ENCODE results near the gene DNASE1L1. TPM values are rescaled to one million over a fixed set of nuclear protein-coding genes. Genes with fewer than 3 reads are reported as not detected.

DNASE1L1 gene
- polyA plus RNA-seq, 1 donor, result 26.2 TPM

- peak within 1 kb of the TSS; percentile 60 for H3K4me3 ChIP-seq (ENCODE audit: low read length)
- H3K9me3 ChIP-seq (ENCODE audit: control insufficient read depth, low read depth, low read length), result no peaks in the 10 kb centered on the region
- H3K27me3 ChIP-seq (ENCODE audit: control insufficient read depth, insufficient read depth, low read length), result no peaks in the 10 kb centered on the region
- H3K36me3 ChIP-seq (ENCODE audit: control insufficient read depth, insufficient read depth, low read length), result peaks cover 59% of the 10 kb centered on the region
- peaks cover 10% of the 10 kb centered on the region for H3K4me1 ChIP-seq (ENCODE audit: control insufficient read depth, insufficient read depth, low read length)
- WGBS (ENCODE audit: insufficient coverage, low lambda C conversion rate), result no CpG with 5 or more reads among the region's 93 CpGs
- no peak within 1 kb of the TSS for H3K27ac ChIP-seq (ENCODE audit: low read length)
- peak in 1 of 2 donors; percentile 67 for DNase-seq
Observed at GRCh38 chrX:154436983-154437752, 28.1 kb upstream of the DNASE1L1 start, which contains the start of gene GDI1. GDI1 (plus strand) TSS chrX:154437154; CDS start chrX:154437255, 101 bp downstream.

- Histone ChIP-seq H3K27ac (ENCODE audit: low read length) (no peak overlapping the region), H3K36me3 (ENCODE audit: control insufficient read depth, insufficient read depth, low read length) (peaks cover 58% of the 10 kb centered on the region), H3K4me1 (ENCODE audit: control insufficient read depth, insufficient read depth, low read length) (peaks cover 12% of the 10 kb centered on the region), H3K27me3 (ENCODE audit: control insufficient read depth, insufficient read depth, low read length) (no peaks in the 10 kb centered on the region), H3K9me3 (ENCODE audit: control insufficient read depth, low read depth, low read length) (no peaks in the 10 kb centered on the region), H3K4me3 (ENCODE audit: low read length) (peak overlapping the region; percentile 26)
- peak in 1 of 2 donors; percentile 43 for DNase-seq
- WGBS (ENCODE audit: insufficient coverage, low lambda C conversion rate), result no CpG with 5 or more reads among the region's 78 CpGs
Observed at GRCh38 chrX:154436374-154436982, 27.4 kb upstream of the DNASE1L1 start.

GRCh38 chrX:154435171-154435733, 26.2 kb upstream of the DNASE1L1 start:
- Histone ChIP-seq H3K27ac (ENCODE audit: low read length) (no peak overlapping the region), H3K4me3 (ENCODE audit: low read length) (no peak overlapping the region), H3K4me1 (ENCODE audit: control insufficient read depth, insufficient read depth, low read length) (peaks cover 17% of the 10 kb centered on the region), H3K36me3 (ENCODE audit: control insufficient read depth, insufficient read depth, low read length) (peaks cover 56% of the 10 kb centered on the region), H3K27me3 (ENCODE audit: control insufficient read depth, insufficient read depth, low read length) (no peaks in the 10 kb centered on the region), H3K9me3 (ENCODE audit: control insufficient read depth, low read depth, low read length) (no peaks in the 10 kb centered on the region)
- no peak for DNase-seq
- no CpG with 5 or more reads among the region's 19 CpGs for WGBS (ENCODE audit: insufficient coverage, low lambda C conversion rate)

- H3K36me3 ChIP-seq (ENCODE audit: control insufficient read depth, insufficient read depth, low read length), result peaks cover 50% of the 10 kb centered on the region
Observed at GRCh38 chrX:154434394-154435168, 25.5 kb upstream of the DNASE1L1 start.

GRCh38 chrX:154433605-154434004, 24.6 kb upstream of the DNASE1L1 start:
- no peaks in the 10 kb centered on the region for H3K27me3 ChIP-seq (ENCODE audit: control insufficient read depth, insufficient read depth, low read length)
- no CpG with 5 or more reads among the region's 7 CpGs for WGBS (ENCODE audit: insufficient coverage, low lambda C conversion rate)
- H3K4me3 ChIP-seq (ENCODE audit: low read length), result no peak overlapping the region
- peaks cover 44% of the 10 kb centered on the region for H3K36me3 ChIP-seq (ENCODE audit: control insufficient read depth, insufficient read depth, low read length)
- no peak for DNase-seq
- H3K9me3 ChIP-seq (ENCODE audit: control insufficient read depth, low read depth, low read length), result no peaks in the 10 kb centered on the region
- H3K27ac ChIP-seq (ENCODE audit: low read length), result no peak overlapping the region
- H3K4me1 ChIP-seq (ENCODE audit: control insufficient read depth, insufficient read depth, low read length), result peaks cover 17% of the 10 kb centered on the region

More at GRCh38 chrX:154434394-154435168, 25.5 kb upstream of the DNASE1L1 start:
- no peak overlapping the region for H3K4me3 ChIP-seq (ENCODE audit: low read length)
- no peaks in the 10 kb centered on the region for H3K9me3 ChIP-seq (ENCODE audit: control insufficient read depth, low read depth, low read length)
- H3K27me3 ChIP-seq (ENCODE audit: control insufficient read depth, insufficient read depth, low read length), result no peaks in the 10 kb centered on the region
- no peak for DNase-seq
- WGBS (ENCODE audit: insufficient coverage, low lambda C conversion rate), result no CpG with 5 or more reads among the region's 7 CpGs
- peaks cover 17% of the 10 kb centered on the region for H3K4me1 ChIP-seq (ENCODE audit: control insufficient read depth, insufficient read depth, low read length)
- H3K27ac ChIP-seq (ENCODE audit: low read length), result no peak overlapping the region

GRCh38 chrX:154432210-154432609, 23.2 kb upstream of the DNASE1L1 start:
- no peaks in the 10 kb centered on the region for H3K27me3 ChIP-seq (ENCODE audit: control insufficient read depth, insufficient read depth, low read length)
- peaks cover 44% of the 10 kb centered on the region for H3K36me3 ChIP-seq (ENCODE audit: control insufficient read depth, insufficient read depth, low read length)
- H3K9me3 ChIP-seq (ENCODE audit: control insufficient read depth, low read depth, low read length), result no peaks in the 10 kb centered on the region
- H3K4me3 ChIP-seq (ENCODE audit: low read length), result no peak overlapping the region
- DNase-seq, result no peak
- no CpG with 5 or more reads among the region's 8 CpGs for WGBS (ENCODE audit: insufficient coverage, low lambda C conversion rate)
- H3K4me1 ChIP-seq (ENCODE audit: control insufficient read depth, insufficient read depth, low read length), result peaks cover 11% of the 10 kb centered on the region
- no peak overlapping the region for H3K27ac ChIP-seq (ENCODE audit: low read length)

GRCh38 chrX:154431341-154431740, 22.3 kb upstream of the DNASE1L1 start:
- no peak overlapping the region for H3K27ac ChIP-seq (ENCODE audit: low read length)
- no peak for DNase-seq
- H3K27me3 ChIP-seq (ENCODE audit: control insufficient read depth, insufficient read depth, low read length), result no peaks in the 10 kb centered on the region
- peaks cover 44% of the 10 kb centered on the region for H3K36me3 ChIP-seq (ENCODE audit: control insufficient read depth, insufficient read depth, low read length)
- H3K4me1 ChIP-seq (ENCODE audit: control insufficient read depth, insufficient read depth, low read length), result peaks cover 9% of the 10 kb centered on the region
- WGBS (ENCODE audit: insufficient coverage, low lambda C conversion rate), result no CpG with 5 or more reads among the region's 5 CpGs
- H3K4me3 ChIP-seq (ENCODE audit: low read length), result no peak overlapping the region
- no peaks in the 10 kb centered on the region for H3K9me3 ChIP-seq (ENCODE audit: control insufficient read depth, low read depth, low read length)

GRCh38 chrX:154430916-154431315, 21.9 kb upstream of the DNASE1L1 start:
- peaks cover 42% of the 10 kb centered on the region for H3K36me3 ChIP-seq (ENCODE audit: control insufficient read depth, insufficient read depth, low read length)
- WGBS (ENCODE audit: insufficient coverage, low lambda C conversion rate), result no CpG with 5 or more reads among the region's 7 CpGs
- no peak overlapping the region for H3K27ac ChIP-seq (ENCODE audit: low read length)
- no peak for DNase-seq
- H3K4me1 ChIP-seq (ENCODE audit: control insufficient read depth, insufficient read depth, low read length), result peaks cover 8% of the 10 kb centered on the region
- no peaks in the 10 kb centered on the region for H3K9me3 ChIP-seq (ENCODE audit: control insufficient read depth, low read depth, low read length)
- no peak overlapping the region for H3K4me3 ChIP-seq (ENCODE audit: low read length)
- no peaks in the 10 kb centered on the region for H3K27me3 ChIP-seq (ENCODE audit: control insufficient read depth, insufficient read depth, low read length)

GRCh38 chrX:154430479-154430878, 21.4 kb upstream of the DNASE1L1 start:
- peaks cover 8% of the 10 kb centered on the region for H3K4me1 ChIP-seq (ENCODE audit: control insufficient read depth, insufficient read depth, low read length)
- H3K4me3 ChIP-seq (ENCODE audit: low read length), result no peak overlapping the region
- no CpG with 5 or more reads among the region's 6 CpGs for WGBS (ENCODE audit: insufficient coverage, low lambda C conversion rate)
- H3K27me3 ChIP-seq (ENCODE audit: control insufficient read depth, insufficient read depth, low read length), result no peaks in the 10 kb centered on the region
- H3K27ac ChIP-seq (ENCODE audit: low read length), result no peak overlapping the region
- H3K9me3 ChIP-seq (ENCODE audit: control insufficient read depth, low read depth, low read length), result no peaks in the 10 kb centered on the region
- peaks cover 39% of the 10 kb centered on the region for H3K36me3 ChIP-seq (ENCODE audit: control insufficient read depth, insufficient read depth, low read length)
- no peak for DNase-seq

GRCh38 chrX:154429711-154430110, 20.7 kb upstream of the DNASE1L1 start:
- no peak overlapping the region for H3K27ac ChIP-seq (ENCODE audit: low read length)

More at GRCh38 chrX:154429711-154430110, 20.7 kb upstream of the DNASE1L1 start:
- WGBS (ENCODE audit: insufficient coverage, low lambda C conversion rate), result no CpG with 5 or more reads among the region's 2 CpGs
- Histone ChIP-seq H3K27me3 (ENCODE audit: control insufficient read depth, insufficient read depth, low read length) (no peaks in the 10 kb centered on the region), H3K4me3 (ENCODE audit: low read length) (peak overlapping the region; percentile 71), H3K9me3 (ENCODE audit: control insufficient read depth, low read depth, low read length) (no peaks in the 10 kb centered on the region), H3K4me1 (ENCODE audit: control insufficient read depth, insufficient read depth, low read length) (peaks cover 8% of the 10 kb centered on the region), H3K36me3 (ENCODE audit: control insufficient read depth, insufficient read depth, low read length) (peaks cover 32% of the 10 kb centered on the region)
- no peak for DNase-seq

Data from large intestine (tissue), 3 donors.